HUES6 (cell line): ENCODE data around the gene SPOCK1.

Experiments used
- H3K27ac ChIP-seq: 2 replicates; pipeline ENCODE4 v1.7.0; 2013; ENCODE audit warnings: low read depth, mild to moderate bottlenecking, low read length, inconsistent platforms
- H3K27me3 ChIP-seq: 2 replicates; pipeline ENCODE4 v1.6.1; 2013; ENCODE audit warnings: low read length; ENCODE audit not compliant: control insufficient read depth, insufficient read depth
- H3K36me3 ChIP-seq: 2 replicates; pipeline ENCODE4 v1.6.1; 2013; ENCODE audit warnings: low read length; ENCODE audit not compliant: control insufficient read depth, insufficient read depth
- H3K4me1 ChIP-seq: 2 replicates; pipeline ENCODE4 v1.6.1; 2013; ENCODE audit warnings: low read length; ENCODE audit not compliant: control insufficient read depth, insufficient read depth
- H3K4me3 ChIP-seq: 2 replicates; pipeline ENCODE4 v1.5.1; 2013; ENCODE audit warnings: low read depth, low read length
- H3K9ac ChIP-seq: one replicate; pipeline ENCODE4 v1.6.1; 2013; ENCODE audit warnings: mild to moderate bottlenecking, low read length
- H3K9me3 ChIP-seq: 2 replicates; pipeline ENCODE4 v1.6.1; 2013; ENCODE audit warnings: low read depth, low read length; ENCODE audit not compliant: control insufficient read depth, insufficient read depth

SPOCK1 gene

GRCh38 chr5:137195483-137195882 lies 303.6 kb downstream of the SPOCK1 start:
- Histone ChIP-seq H3K4me1 (peaks cover 9% of the 10 kb centered on the region; the same call in 1 of the 2 replicates), H3K9ac (no peak overlapping the region), H3K36me3 (no peaks in the 10 kb centered on the region), H3K27me3 (no peaks in the 10 kb centered on the region), H3K4me3 (no peak overlapping the region), H3K9me3 (no peaks in the 10 kb centered on the region), H3K27ac (no peak overlapping the region)

DNA sequence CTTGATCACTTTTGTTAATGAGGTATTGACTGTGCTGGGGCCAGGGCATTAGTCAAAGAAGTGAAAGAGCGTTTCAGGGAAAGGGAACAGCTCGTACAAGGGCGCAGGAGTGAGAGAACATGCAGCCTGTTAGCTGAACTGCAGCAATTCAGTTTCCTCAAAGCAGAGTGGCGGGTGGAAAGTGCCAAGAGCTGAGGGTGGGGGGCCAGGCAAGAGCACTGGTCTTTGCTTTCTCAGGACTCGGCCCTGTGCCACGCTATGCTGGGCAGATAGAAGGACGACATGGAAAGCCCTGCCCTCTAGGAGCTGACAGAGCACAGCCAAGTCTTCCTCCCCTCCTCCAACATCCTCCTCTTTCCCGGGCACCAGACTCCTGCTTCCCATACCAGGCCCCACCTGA lies 304.8 kb downstream of the SPOCK1 start:
- Histone ChIP-seq H3K27me3 (no peaks in the 10 kb centered on the region), H3K36me3 (no peaks in the 10 kb centered on the region), H3K4me1 (no peaks in the 10 kb centered on the region), H3K9me3 (no peaks in the 10 kb centered on the region), H3K27ac (no peak overlapping the region), H3K9ac (no peak overlapping the region), H3K4me3 (no peak overlapping the region)

- H3K4me1 ChIP-seq = no peaks in the 10 kb centered on the region
- no peak overlapping the region for H3K9ac ChIP-seq
- no peak overlapping the region for H3K27ac ChIP-seq
Measured at GRCh38 chr5:137192293-137192743, 306.8 kb downstream of the SPOCK1 start.

GRCh38 chr5:137191179-137191578 lies 307.9 kb downstream of the SPOCK1 start:
- Histone ChIP-seq H3K36me3 (no peaks in the 10 kb centered on the region), H3K4me1 (no peaks in the 10 kb centered on the region), H3K9ac (no peak overlapping the region), H3K4me3 (no peak overlapping the region), H3K27ac (no peak overlapping the region), H3K27me3 (no peaks in the 10 kb centered on the region), H3K9me3 (no peaks in the 10 kb centered on the region)

More at GRCh38 chr5:137192293-137192743, 306.8 kb downstream of the SPOCK1 start:
- H3K36me3 ChIP-seq = no peaks in the 10 kb centered on the region
- H3K9me3 ChIP-seq = no peaks in the 10 kb centered on the region
- H3K27me3 ChIP-seq = no peaks in the 10 kb centered on the region
- no peak overlapping the region for H3K4me3 ChIP-seq

DNA sequence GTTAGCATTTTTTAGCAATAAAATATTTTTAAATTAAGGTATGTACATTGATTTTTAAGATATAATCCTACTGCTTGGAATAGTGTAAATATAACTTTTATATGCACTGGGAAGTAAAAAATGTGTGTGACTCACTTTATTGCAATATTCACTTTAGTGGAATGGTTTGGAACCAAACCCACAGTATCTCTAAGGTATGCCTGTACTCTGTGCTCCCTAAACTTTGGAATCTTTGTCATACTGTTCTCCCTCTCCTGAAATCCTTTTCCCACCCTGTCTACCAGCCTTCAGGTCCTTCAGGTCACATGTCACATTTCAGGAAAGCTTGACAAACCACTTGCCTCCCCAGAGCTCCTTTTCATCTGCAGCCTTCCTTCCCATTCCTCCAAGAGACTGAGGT lies 308.7 kb downstream of the SPOCK1 start:
- Histone ChIP-seq H3K4me3 (no peak overlapping the region), H3K9me3 (no peaks in the 10 kb centered on the region), H3K27me3 (no peaks in the 10 kb centered on the region), H3K27ac (no peak overlapping the region), H3K36me3 (no peaks in the 10 kb centered on the region), H3K4me1 (no peaks in the 10 kb centered on the region), H3K9ac (no peak overlapping the region)

- Histone ChIP-seq H3K9ac (no peak overlapping the region), H3K27me3 (no peaks in the 10 kb centered on the region), H3K27ac (no peak overlapping the region), H3K4me3 (no peak overlapping the region), H3K4me1 (no peaks in the 10 kb centered on the region), H3K36me3 (no peaks in the 10 kb centered on the region), H3K9me3 (no peaks in the 10 kb centered on the region)
Measured at GRCh38 chr5:137190031-137190430, 309.1 kb downstream of the SPOCK1 start.

DNA sequence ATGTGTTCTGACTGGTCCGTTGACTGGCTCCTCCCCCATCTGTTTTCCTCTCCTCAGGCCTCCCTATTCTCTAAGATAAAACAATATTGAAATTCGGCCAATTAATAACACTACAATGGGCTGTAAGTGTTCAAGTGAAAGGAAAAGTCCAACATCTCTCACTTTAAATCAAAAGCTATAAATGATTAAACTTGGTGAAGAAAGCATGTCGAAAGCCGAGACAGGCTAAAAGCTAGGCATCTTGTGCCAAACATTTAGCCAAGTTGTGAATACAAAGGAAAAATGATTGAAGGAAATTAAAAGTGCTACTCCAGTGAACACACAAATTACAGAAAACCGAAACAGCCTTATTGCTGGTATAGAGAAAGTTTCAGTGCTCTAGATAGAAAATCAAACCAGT lies 310.6 kb downstream of the SPOCK1 start:
- Histone ChIP-seq H3K27me3 (no peaks in the 10 kb centered on the region), H3K4me3 (no peak overlapping the region), H3K4me1 (no peaks in the 10 kb centered on the region), H3K9me3 (no peaks in the 10 kb centered on the region), H3K27ac (no peak overlapping the region), H3K36me3 (no peaks in the 10 kb centered on the region), H3K9ac (no peak overlapping the region)

- Histone ChIP-seq H3K4me1 (no peaks in the 10 kb centered on the region), H3K4me3 (no peak overlapping the region), H3K36me3 (no peaks in the 10 kb centered on the region), H3K9ac (no peak overlapping the region), H3K27ac (no peak overlapping the region), H3K27me3 (no peaks in the 10 kb centered on the region), H3K9me3 (no peaks in the 10 kb centered on the region)
Measured at GRCh38 chr5:137186759-137187461, 312.2 kb downstream of the SPOCK1 start.

- no peak overlapping the region for H3K27ac ChIP-seq
- H3K4me1 ChIP-seq = no peaks in the 10 kb centered on the region
- no peaks in the 10 kb centered on the region for H3K27me3 ChIP-seq
- H3K9me3 ChIP-seq = no peaks in the 10 kb centered on the region
- H3K9ac ChIP-seq = no peak overlapping the region
- no peaks in the 10 kb centered on the region for H3K36me3 ChIP-seq
- H3K4me3 ChIP-seq = no peak overlapping the region
Measured at GRCh38 chr5:137185193-137185592, 313.9 kb downstream of the SPOCK1 start.

DNA sequence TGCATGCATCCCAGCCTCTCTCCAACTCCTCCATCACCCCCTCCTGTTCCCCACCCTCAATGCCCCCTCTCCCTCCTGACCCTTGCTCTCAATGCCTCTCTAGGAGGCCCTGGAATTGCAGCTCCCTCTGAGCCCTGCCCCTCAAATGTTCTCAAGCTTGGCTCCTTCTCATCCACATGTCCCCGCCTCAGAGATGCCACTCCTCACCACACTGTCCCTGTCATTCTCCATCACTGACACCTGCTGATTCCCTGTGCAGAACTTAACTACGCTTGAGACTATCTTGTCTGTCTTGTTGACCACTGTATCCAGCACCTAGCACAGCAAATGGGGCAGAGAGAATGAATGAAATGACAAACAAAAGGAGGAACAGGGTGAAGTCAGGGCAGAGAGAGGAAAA lies 314.4 kb downstream of the SPOCK1 start:
- no peaks in the 10 kb centered on the region for H3K36me3 ChIP-seq
- H3K27ac ChIP-seq = no peak overlapping the region
- H3K27me3 ChIP-seq = no peaks in the 10 kb centered on the region
- no peak overlapping the region for H3K9ac ChIP-seq
- no peak overlapping the region for H3K4me3 ChIP-seq
- H3K4me1 ChIP-seq = 0 out of 2 replicates have a peak, but pooled peaks cover 1% of the 10 kb centered on the region
- no peaks in the 10 kb centered on the region for H3K9me3 ChIP-seq

GRCh38 chr5:137182576-137182975 lies 316.6 kb downstream of the SPOCK1 start:
- H3K27ac ChIP-seq = no peak overlapping the region

More at GRCh38 chr5:137182576-137182975, 316.6 kb downstream of the SPOCK1 start:
- Histone ChIP-seq H3K27me3 (no peaks in the 10 kb centered on the region), H3K9ac (no peak overlapping the region), H3K36me3 (no peaks in the 10 kb centered on the region), H3K4me1 (peaks cover 6% of the 10 kb centered on the region; the same call in 1 of the 2 replicates), H3K9me3 (no peaks in the 10 kb centered on the region), H3K4me3 (no peak overlapping the region)
